ENCODE results near the gene ATP13A3.

- TF ChIP-seq CTCF (IDR thresholded peaks at IDR 0.05), result no peak
- no peak for TF ChIP-seq POLR2A (IDR thresholded peaks at IDR 0.05)
Observed at GRCh38 chr3:194384156-194384555, 102.6 kb downstream of the ATP13A3 start.
